Neuron (in vitro differentiated cells): Measurements from ENCODE around the gene NUMB.

Experiments
- H2AFZ ChIP-seq: one replicate; pipeline ENCODE4 v1.6.1; 2013; ENCODE audit warnings: low read depth, mild to moderate bottlenecking, inconsistent platforms, low read length, moderate library complexity
- H3K27me3 ChIP-seq: one replicate; pipeline ENCODE4 v1.6.1; 2013; ENCODE audit warnings: low read length; ENCODE audit not compliant: insufficient read depth
- H3K36me3 ChIP-seq: one replicate; pipeline ENCODE4 v1.6.1; 2013; ENCODE audit warnings: low read length; ENCODE audit not compliant: insufficient read depth
- H3K4me1 ChIP-seq: one replicate; pipeline ENCODE4 v1.6.1; 2013; ENCODE audit warnings: low read length; ENCODE audit not compliant: insufficient read depth
- H3K4me3 ChIP-seq: 2 replicates; pipeline ENCODE4 v1.5.1; 2013; ENCODE audit warnings: mild to moderate bottlenecking, low read length, moderate library complexity
- H3K9me3 ChIP-seq: one replicate; pipeline ENCODE4 v1.6.1; 2013; ENCODE audit warnings: low read length

The NUMB gene

DNA sequence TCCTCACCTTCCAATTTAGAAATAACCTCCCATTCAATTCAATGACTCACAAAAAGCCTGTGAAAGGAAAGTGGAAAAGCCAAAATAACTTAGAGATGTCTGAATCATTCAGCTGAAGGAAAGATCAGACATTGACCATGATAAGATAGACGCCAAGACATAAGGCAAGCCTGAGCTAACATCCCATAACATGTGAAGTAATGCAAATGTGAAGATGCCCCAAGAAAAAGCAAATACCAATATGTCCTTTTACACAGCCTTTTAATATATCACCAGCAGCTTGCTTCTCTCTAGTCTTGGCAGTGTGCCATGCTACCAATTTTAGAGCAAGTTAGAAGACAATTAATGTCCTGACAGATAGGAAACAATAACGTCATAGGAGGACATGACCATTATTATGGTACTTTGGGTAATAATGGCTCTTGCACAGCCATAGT lies 2.4 kb upstream of the NUMB start:
- Histone ChIP-seq H3K27me3 (no peaks in the 10 kb centered on the region), H3K36me3 (no peaks in the 10 kb centered on the region), H2AFZ (no peak overlapping the region), H3K4me1 (peaks cover 11% of the 10 kb centered on the region), H3K9me3 (no peaks in the 10 kb centered on the region), H3K4me3 (no peak overlapping the region)

DNA sequence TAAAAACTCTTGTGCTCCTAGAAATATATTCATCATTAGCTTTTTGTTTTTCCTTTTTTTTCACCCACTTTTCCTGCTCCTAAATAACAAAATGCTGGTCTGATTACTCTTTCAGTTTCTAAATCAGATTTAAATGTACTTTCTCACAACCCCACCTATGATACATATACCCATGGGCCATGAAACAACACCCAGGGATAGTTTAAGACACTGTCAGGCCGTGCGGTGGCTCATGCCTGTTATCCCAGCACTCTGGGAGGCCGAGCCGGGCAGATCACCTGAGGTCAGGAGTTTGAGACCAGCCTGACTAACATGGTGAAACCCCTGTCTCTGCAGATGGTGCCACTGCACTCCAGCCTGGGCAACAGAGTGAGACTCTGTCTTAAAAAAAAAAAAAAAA lies 1.6 kb upstream of the NUMB start:
- Histone ChIP-seq H3K27me3 (no peaks in the 10 kb centered on the region), H2AFZ (no peak overlapping the region), H3K36me3 (no peaks in the 10 kb centered on the region), H3K9me3 (no peaks in the 10 kb centered on the region), H3K4me3 (no peak overlapping the region), H3K4me1 (peaks cover 11% of the 10 kb centered on the region)

DNA sequence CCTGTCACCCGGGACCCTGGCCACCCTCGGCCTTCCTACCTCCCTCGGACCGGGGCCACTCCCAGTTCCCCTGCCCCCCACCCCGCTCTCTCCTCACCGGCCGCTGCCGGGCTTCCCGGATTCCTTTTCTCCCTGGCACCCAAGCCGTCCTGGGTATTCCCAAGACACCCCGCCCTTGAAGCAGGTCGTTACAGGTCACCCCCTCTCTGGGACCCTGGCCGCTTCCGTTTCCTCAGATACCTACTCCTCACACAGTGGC lies 493 bp downstream of the NUMB start:
- H3K36me3 ChIP-seq, result no peaks in the 10 kb centered on the region
- H3K4me1 ChIP-seq, result peaks cover 11% of the 10 kb centered on the region

DNA sequence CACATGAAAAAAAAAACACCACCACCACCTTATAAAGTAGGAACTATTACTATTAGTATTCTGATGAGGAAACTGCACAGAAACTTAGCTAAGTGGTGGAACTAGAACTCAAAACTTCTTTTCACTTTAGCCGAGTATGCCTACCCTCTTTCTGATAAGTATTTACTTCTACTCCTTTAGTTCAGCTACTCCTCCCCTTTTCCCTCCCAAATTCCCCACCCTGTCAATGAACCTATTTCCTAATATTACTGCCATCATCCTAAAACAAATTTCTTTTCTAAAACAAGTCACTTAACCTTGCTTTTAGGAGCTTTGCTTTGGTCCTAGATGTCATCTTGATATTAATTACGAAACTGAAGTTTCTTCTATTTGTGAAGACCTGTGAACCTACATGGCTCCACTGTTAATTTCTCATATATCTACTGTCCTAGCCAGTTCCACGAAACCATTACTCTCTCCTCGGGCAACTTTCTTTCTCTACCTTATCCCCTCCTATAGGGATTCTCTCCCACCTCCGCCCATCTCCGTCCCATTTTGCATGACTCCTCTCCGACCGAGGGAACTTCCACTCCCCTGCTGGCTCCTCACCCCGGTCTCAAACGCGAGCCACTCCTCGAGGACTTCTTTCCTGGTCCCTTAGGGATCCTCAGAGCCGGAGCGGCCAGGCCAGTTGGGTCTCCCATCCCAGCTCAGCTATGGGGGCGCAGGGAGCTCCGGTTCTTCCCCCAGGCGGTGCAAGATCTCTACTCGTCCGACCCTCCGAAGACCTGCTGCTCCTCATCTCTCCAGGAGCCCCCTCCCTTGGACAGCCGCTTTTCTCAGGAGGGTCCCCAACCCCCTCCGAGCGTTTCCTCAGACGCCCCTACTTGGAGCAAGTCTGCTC lies 1.1 kb downstream of the NUMB start:
- Histone ChIP-seq H3K4me1 (peaks cover 11% of the 10 kb centered on the region), H3K9me3 (no peaks in the 10 kb centered on the region), H2AFZ (peak overlapping the region; percentile 75), H3K4me3 (peak overlapping the region; percentile 99), H3K27me3 (no peaks in the 10 kb centered on the region), H3K36me3 (no peaks in the 10 kb centered on the region)

More for the DNA sequence above, 493 bp downstream of the NUMB start:
- H3K4me3 ChIP-seq, result peak overlapping the region; percentile 99
- no peaks in the 10 kb centered on the region for H3K27me3 ChIP-seq
- H3K9me3 ChIP-seq, result no peaks in the 10 kb centered on the region
- peak overlapping the region; percentile 75 for H2AFZ ChIP-seq

DNA sequence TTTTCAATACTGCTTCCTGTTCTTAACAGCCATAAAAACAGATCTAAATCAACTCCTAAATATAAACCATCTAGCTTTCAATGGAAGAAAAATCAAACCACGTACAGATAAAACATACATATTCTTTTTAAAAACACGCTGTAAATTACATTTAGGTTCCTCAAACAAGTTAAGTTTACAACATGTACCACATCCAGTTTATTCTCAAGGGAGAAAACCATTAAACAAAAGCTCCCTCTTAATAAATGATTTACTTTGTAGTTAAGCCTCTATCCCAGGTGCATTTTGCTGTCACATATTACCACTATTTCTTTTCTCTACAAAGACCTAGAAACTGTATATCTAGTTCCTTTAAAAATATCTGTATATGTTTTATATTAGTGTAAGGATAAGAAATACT lies 3.1 kb downstream of the NUMB start:
- Histone ChIP-seq H3K36me3 (no peaks in the 10 kb centered on the region), H3K4me3 (no peak overlapping the region), H2AFZ (no peak overlapping the region), H3K27me3 (no peaks in the 10 kb centered on the region), H3K9me3 (no peaks in the 10 kb centered on the region), H3K4me1 (peaks cover 11% of the 10 kb centered on the region)

DNA sequence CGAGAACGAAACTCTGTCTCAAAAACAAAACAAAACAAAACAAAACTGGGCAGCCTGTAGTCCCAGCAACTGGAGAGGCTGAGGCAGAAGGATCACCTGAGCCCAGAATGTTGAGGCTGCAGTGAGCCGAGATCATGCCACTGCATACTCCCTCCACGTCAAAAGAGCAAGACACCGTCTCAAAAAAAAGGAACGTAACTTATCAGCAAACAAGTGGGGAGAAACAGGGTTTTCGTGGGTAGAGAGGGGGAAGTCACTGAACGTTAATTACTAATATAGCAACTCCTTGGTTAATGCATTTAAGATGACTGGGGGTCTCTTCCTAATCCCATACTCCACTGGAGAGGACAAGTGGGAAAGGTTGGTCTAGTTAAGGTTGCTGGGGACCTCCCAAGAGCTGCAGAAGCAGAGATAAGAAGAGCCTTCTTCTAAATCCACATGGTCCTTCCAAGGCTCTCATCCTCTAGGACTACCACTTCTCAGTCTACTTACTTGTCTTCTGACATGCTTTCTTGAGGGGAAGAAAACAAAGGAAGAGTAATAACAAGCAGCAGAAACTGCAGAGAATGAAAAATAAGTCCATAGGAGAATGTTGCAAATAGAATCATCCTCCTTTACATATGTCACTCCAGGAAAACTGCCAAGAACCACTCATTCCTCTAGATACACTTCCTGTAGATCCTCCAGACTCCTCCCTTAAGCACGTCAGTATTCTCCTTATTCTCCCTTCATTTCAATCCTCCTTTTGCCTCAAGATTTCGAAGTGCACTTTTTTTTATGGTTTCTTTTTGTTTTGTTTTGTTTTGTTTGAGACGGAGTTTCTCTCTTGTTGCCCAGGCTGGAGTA lies 5.8 kb downstream of the NUMB start:
- no peaks in the 10 kb centered on the region for H3K36me3 ChIP-seq
- H3K4me3 ChIP-seq, result no peak overlapping the region
- H3K4me1 ChIP-seq, result peaks cover 7% of the 10 kb centered on the region
- no peaks in the 10 kb centered on the region for H3K27me3 ChIP-seq
- H3K9me3 ChIP-seq, result no peaks in the 10 kb centered on the region
- H2AFZ ChIP-seq, result no peak overlapping the region

DNA sequence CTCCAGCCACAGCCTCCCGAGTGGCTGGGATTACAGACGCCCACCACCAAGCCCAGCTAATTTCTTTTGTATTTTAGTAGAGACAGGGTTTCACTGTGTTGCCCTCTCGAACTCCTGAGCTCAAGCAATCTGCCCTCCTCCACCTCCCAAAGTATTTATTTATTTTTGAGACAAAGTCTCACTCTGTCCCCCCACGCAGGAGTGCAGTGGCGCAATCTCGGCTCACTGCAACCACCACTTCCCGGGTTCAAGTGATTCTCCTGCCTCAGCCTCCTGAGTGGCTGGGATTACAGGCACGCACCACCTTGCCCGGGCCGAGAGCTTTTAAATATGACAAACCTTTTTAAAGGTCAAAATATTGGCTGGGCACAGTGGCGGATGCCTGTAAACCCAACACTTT lies 14.6 kb downstream of the NUMB start:
- Histone ChIP-seq H3K36me3 (no peaks in the 10 kb centered on the region), H3K4me3 (no peak overlapping the region), H3K9me3 (no peaks in the 10 kb centered on the region), H3K27me3 (no peaks in the 10 kb centered on the region), H2AFZ (no peak overlapping the region), H3K4me1 (no peaks in the 10 kb centered on the region)

DNA sequence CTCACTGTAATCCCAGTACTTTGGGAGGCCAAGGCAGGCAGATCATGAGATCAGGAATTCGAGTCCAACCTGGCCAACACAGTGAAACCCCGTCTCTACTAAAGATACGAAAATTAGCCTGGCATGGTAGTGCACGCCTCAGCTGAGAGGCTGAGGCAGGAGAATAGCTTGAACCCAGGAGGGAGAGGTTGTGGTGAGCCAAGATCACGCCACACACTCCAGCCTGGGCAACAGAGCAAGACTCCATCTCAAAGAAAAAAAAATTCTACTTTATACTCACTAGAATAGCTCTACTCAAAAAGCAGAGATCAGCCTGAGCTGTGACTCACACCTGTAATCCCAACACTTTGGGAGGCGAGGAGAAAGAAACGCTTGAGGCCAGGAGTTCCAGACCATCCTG lies 17.1 kb downstream of the NUMB start:
- no peaks in the 10 kb centered on the region for H3K36me3 ChIP-seq
- H3K27me3 ChIP-seq, result no peaks in the 10 kb centered on the region
- no peaks in the 10 kb centered on the region for H3K4me1 ChIP-seq
- H2AFZ ChIP-seq, result no peak overlapping the region
- no peak overlapping the region for H3K4me3 ChIP-seq
- no peaks in the 10 kb centered on the region for H3K9me3 ChIP-seq

DNA sequence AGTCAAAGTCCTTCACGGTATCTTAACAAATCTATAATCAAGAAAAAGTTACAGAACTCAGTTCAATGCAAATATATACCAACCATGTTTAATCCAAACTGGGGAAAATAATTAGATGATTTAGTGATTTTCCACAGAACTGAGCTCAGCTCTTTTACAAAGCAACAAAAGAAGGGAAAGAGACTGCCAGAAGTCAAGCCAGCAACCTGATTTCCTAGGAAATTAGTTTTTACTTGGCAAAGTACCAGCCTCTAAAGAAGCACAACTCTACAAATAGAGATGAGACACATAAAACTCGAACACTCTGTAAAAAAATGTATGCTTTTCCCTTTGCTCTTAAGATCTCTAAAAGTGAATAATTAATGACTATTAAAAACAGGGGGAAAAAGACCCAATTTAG lies 19.4 kb downstream of the NUMB start:
- H3K4me1 ChIP-seq, result no peaks in the 10 kb centered on the region
- H3K9me3 ChIP-seq, result no peaks in the 10 kb centered on the region
- H3K4me3 ChIP-seq, result no peak overlapping the region
- H3K36me3 ChIP-seq, result no peaks in the 10 kb centered on the region
- no peak overlapping the region for H2AFZ ChIP-seq
- no peaks in the 10 kb centered on the region for H3K27me3 ChIP-seq

DNA sequence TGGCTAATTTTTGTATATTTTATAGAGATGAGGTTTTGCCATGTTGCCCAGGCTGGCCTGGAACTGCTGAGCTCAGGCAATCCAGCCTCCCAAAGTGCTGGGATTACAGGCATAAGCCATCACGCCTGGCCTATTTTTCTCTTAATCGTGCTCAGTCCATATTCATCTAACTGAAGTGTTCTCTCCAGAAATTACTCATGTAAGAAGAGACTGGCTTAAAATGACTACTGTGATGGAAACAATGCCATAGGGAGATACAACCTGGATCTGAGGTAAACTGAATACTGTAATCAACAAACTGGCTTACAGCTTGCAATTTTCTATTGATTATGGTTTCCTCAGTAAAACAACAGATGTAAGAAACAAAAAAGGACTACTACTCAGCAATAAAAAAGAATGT lies 21.1 kb downstream of the NUMB start:
- Histone ChIP-seq H3K4me3 (no peak overlapping the region), H2AFZ (no peak overlapping the region), H3K9me3 (no peaks in the 10 kb centered on the region), H3K27me3 (no peaks in the 10 kb centered on the region), H3K4me1 (no peaks in the 10 kb centered on the region), H3K36me3 (no peaks in the 10 kb centered on the region)

DNA sequence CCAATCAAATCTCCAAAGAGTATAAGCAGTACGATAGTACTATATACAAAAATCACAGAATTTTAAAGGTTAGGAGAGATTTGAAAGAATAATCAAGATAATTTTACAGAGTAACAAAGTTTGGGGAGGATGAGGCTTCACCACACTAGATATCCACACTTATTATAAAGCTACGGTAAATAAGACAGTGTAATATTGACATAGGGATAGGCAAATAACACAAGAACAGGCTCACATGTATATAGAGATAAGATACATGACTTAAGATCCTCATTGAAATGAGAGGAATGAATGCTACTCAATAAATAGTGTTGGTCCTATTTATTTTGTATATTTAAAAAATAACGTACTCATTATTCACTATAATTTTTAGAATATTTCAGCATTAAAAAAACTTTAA lies 26.2 kb downstream of the NUMB start:
- H3K27me3 ChIP-seq, result no peaks in the 10 kb centered on the region

DNA sequence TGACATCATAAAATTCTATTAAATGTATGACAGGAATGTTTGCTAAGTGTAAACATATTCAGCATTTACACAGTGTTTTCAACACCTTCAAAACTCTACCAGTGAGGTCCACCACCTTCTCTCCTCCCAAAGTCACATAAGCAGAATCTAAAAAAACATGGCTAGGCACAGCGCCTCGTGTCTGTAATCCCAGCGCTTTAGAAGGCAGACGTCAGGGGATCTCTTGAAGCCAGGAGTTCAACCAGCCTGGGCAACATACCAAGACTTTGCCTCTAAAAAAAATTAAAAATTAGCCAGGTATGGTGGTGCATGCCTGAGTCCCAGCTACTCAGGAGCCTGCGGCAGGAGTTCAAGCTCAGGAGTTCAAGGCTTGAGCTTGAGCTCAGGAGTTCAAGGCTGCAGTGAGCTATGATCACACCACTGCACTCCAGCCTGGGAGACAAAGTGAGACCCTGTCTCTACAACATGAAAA lies 30.0 kb downstream of the NUMB start:
- no peaks in the 10 kb centered on the region for H3K4me1 ChIP-seq
- H3K27me3 ChIP-seq, result no peaks in the 10 kb centered on the region
- no peaks in the 10 kb centered on the region for H3K9me3 ChIP-seq
- no peak overlapping the region for H2AFZ ChIP-seq
- no peaks in the 10 kb centered on the region for H3K36me3 ChIP-seq
- no peak overlapping the region for H3K4me3 ChIP-seq

More for the DNA sequence above, 26.2 kb downstream of the NUMB start:
- Histone ChIP-seq H3K4me1 (no peaks in the 10 kb centered on the region), H2AFZ (no peak overlapping the region), H3K36me3 (no peaks in the 10 kb centered on the region), H3K9me3 (no peaks in the 10 kb centered on the region), H3K4me3 (no peak overlapping the region)

DNA sequence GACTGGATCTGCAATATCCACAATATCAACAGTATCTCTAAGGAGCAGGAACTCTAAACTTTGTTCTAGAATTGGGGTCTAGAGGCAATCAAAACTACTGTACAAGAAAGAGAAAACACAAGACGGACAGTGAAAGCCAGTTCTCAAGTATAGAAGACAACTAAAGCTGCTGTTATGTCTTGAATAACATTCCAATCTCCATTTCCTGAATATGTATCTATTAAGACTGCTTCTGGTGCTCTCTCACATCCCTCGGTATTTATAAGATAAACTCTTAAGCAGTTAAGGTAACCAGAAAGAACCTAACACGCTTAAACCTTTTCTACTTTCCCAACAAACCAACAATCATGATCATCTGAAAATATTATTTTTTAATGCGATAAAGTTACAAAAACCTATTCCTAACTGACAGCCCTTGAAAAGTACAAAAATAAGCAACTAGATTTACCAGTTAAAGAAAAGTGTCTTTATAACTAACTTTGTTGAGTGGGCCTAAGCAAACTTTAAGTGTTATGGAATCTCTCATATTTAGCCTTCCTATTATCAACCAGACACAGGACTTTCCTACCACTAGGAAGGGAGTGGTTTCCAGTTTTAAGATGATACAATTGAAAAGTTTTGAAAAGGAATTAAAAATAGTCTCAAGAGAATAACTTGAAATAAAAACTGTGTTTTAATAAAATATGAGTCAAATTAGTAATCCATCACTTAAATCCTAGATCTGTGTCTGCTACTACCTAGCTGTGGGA lies 30.7 kb downstream of the NUMB start:
- Histone ChIP-seq H3K4me3 (no peak overlapping the region), H3K9me3 (no peaks in the 10 kb centered on the region), H3K36me3 (no peaks in the 10 kb centered on the region), H3K27me3 (no peaks in the 10 kb centered on the region), H3K4me1 (no peaks in the 10 kb centered on the region), H2AFZ (no peak overlapping the region)
